Keratinocyte (primary cell): ENCODE results near the gene ASCL2.

Source experiments
- EZH2 ChIP-seq: IDR thresholded peaks from one replicate; pipeline ENCODE4 v1.6.1; 2012; ENCODE audit warnings: inconsistent platforms, mild to moderate bottlenecking, low read length, moderate library complexity
- TF ChIP-seq, protein P1 (sequence below), 3 experiments: IDR thresholded peaks in 1 of 3; conservative IDR thresholded peaks in 1 of 3; optimal IDR thresholded peaks in 1 of 3; 2 replicates in 2 of 3; 3 replicates in 1 of 3; pipeline versions ENCODE3 to v1.5.1; 2011; ENCODE audit warnings: low read length in 3 of 3, mild to moderate bottlenecking in 3 of 3, moderate library complexity in 2 of 3, control low read depth in 1 of 3, inconsistent platforms in 1 of 3; ENCODE audit not compliant: insufficient read depth in 2 of 3; ENCODE audit errors: extremely low read depth in 1 of 3

DNA sequence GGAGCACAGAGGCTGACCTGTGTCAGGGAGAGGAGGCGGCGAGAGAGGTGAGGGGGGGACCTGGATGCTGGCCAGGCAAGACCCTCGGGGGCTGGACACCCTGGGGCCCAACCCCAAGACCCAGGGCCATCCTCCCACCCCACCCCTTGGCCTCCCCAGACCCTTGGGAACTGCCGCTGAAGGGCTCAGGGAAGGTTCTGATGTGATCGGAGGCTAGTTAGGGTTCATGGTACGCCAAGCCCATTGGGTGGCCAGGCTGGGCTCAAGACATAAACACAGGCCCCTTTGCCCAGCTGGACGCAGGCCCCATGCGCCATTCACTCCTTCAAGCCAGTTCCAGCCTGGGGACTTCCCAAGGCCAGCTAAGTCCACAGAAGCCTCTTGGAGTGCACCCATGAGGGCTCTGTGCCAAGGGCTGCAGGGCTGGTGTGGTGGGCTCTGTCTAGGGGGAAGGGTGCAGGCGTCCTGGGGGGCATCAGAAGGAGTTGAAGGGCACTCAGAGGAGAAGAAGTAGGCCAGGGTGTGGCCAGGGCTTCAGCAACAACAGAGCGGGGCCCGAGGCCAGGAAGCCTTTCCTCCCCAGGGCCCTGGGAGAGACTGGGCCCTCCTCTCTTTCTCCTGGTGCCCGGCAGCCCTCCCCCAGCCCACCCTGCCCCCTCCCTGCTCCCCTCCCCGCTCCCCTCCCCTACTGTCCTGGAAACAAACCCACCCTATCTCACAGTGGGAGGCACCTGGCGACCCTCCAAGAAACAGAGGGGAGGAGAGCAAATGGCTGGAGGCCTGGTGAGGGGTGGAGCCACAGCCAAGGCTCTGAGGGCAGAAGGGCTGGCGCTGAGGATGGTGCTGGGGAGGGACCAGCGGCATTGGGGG, 44.4 kb upstream of the ASCL2 start:
- TF ChIP-seq, protein P1, sequence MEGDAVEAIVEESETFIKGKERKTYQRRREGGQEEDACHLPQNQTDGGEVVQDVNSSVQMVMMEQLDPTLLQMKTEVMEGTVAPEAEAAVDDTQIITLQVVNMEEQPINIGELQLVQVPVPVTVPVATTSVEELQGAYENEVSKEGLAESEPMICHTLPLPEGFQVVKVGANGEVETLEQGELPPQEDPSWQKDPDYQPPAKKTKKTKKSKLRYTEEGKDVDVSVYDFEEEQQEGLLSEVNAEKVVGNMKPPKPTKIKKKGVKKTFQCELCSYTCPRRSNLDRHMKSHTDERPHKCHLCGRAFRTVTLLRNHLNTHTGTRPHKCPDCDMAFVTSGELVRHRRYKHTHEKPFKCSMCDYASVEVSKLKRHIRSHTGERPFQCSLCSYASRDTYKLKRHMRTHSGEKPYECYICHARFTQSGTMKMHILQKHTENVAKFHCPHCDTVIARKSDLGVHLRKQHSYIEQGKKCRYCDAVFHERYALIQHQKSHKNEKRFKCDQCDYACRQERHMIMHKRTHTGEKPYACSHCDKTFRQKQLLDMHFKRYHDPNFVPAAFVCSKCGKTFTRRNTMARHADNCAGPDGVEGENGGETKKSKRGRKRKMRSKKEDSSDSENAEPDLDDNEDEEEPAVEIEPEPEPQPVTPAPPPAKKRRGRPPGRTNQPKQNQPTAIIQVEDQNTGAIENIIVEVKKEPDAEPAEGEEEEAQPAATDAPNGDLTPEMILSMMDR (optimal IDR thresholded peaks at IDR 0.05 in 1 of 3, IDR thresholded peaks at IDR 0.05 in 1 of 3, conservative IDR thresholded peaks at IDR 0.05 in 1 of 3; ENCODE audit: extremely low read depth in 1 of 3, insufficient read depth in 2 of 3, low read length in 3 of 3), result no peak
- TF ChIP-seq EZH2, result no peak
